Measurements from ENCODE around the gene HIBCH.
"Not testable (repeated sequence)": the region's sequence is repeated elsewhere in the genome, so short reads cannot be mapped to it uniquely, and the experiment has no call there.

Gene HIBCH, protein sequence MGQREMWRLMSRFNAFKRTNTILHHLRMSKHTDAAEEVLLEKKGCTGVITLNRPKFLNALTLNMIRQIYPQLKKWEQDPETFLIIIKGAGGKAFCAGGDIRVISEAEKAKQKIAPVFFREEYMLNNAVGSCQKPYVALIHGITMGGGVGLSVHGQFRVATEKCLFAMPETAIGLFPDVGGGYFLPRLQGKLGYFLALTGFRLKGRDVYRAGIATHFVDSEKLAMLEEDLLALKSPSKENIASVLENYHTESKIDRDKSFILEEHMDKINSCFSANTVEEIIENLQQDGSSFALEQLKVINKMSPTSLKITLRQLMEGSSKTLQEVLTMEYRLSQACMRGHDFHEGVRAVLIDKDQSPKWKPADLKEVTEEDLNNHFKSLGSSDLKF

DNA sequence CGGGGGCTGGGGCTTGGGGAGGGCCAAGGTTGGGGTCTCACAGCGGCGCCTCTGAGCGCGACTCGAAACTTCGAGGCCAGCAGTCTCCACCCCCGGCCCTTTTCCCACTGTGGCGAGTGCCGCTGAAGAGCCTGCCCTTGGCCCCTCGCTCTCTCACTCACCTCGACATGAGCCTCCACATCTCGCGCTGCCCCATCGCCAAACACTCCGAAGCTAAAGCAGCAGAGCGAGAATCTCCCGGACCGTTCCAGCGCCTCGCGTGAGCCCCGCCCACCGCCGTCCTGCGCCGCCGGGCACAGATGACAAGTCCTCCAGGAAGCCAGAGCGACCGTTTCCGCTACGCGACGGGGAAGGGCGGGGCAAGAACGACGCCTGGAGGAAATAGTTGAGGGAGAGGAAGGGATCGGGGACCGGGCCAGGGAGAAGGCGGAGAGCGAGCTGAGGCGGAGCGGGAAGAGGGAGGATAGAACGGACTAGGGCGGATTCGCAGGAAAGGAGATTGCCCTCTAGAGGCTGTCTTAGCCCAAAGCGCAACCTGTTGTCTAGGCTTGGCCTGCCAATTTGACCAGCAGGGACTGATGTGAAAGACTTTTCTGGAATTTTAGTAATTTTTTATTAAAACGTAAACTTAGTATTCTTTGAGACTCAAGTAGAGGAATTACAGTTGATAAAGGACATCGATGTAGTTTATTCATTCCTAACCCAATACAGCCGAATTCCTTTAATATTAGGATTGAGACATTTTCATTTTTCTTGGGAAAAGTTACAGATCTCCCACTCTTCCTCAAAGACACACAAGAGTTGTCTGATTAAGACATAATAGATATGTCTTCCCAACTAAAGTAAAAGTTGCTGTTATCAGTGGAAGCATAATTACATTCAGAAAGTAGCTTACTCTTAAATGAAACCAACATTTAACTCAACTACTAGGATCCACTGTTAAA is at the start of gene HIBCH:
Gene HIBCH, minus strand, starts transcription at position 272 of the 944 bp plus-strand sequence. Its CDS starts 76 bp downstream, at position 196.
- DNase-seq, result peak; percentile 45

DNA sequence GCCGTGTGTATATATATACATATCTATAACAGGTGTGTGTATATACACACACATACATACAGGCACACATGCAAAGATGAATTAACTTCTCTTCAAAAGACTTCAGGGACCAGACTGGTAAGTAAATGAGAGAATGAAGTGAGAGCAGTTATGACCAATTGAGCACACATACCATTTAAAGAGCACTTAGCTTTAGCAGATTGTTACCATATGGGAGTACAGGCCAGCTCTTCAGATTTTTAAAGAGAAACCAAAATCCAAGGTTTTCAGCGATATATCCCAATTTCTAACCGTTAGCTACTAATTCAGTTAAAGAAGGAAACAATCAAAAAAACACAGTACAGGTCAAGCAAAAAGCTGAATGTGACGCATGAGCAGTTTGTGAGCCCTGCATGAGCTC is 47.5 kb upstream of the HIBCH start:
- no peak for DNase-seq

DNA sequence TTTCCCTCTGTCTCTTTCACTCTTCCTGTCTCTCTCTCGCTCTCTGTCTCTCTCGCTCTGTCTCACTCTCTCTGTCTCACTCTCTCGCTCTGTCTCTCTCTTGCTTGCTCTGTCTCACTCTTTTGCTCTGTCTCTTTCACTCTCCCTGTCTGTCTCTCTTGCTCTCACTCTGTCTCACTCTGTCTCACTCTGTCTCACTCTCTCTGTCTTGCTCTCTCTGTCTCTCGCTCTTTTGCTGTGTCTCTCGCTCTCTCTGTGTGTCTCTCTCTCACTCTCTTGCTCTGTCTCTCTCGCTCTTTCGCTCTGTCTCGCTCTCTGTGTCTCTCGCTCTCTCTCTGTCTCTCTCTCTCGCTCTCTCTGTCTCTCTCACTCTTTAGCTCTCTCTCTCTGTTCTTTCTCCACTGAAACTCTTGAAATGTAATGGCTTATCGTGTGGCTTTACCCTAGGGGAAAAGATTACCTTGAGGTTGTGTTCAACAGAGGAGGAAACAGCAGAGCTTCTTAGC is 46.7 kb upstream of the HIBCH start:
- DNase-seq, result no peak

DNA sequence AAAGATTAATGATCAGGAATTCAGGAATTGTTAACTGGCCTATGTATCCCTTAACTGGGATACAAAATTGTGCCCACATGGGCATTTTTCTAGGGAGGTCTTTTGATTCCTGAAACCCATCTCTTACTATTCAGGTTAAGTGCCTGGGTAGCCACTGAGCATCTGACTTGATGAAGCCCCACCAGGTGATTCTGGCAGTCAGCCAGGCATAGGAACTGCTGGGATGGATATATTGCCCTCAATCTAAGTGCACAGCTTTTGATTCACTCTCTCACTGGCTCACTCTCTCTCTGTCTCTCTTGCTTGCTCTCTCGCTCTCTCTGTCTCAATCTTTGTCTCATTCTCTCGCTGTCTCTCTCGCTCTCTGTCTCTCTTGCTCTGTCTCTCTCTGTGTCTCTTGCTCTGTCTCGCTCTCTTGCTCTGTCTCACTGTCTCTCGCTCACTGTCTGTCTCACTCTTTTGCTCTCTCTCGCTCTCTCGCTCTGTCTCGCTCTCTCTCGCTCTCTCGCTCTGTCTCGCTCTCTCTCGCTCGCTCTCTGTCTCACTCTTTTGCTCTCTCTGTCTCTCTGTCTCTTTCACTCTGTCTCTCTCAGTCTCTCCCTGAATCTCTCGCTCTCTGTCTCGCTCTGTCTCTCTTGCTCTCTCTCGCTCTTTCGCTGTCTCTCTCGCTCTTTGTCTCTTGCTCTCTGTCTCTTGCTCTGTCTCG is 46.0 kb upstream of the HIBCH start:
- no peak for DNase-seq

DNA sequence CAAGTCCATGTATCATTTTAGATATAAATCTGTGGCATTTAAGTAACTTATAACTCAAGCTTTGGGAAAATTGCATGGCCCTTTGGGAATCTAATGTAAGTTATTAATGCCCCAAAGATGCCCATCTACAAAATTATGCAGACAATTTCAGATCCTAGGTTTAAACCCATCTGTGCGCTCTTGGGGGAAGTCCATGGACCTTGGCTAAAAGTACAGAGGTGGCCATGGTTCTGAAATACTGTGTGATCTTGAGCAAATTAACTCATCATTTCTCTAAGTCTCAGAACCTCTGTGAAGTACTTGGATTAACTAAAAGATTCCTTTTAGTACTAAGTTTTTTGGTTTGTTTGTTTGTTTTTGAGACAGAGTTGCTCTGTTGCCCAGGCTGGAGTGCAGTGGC is 43.3 kb upstream of the HIBCH start:
- no peak for DNase-seq

DNA sequence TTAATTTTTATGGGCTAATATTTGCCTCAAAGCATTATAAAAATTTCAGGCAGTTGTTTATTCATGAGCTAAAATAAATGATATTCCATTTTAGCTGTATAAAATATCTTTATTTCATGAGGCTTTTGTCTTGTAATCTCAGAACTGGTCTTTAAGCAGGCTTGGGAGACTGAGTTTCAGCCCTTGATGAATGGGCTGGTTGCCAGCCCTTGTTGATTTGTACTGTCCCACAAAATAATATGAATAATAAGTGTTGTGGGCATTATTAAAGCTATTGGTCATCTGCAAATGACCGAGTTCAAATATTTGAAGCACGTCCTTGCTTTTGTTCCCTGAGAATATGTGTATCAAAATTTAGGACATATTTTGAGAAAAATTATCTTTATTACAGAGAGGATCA is 41.9 kb upstream of the HIBCH start:
- no peak for DNase-seq

DNA sequence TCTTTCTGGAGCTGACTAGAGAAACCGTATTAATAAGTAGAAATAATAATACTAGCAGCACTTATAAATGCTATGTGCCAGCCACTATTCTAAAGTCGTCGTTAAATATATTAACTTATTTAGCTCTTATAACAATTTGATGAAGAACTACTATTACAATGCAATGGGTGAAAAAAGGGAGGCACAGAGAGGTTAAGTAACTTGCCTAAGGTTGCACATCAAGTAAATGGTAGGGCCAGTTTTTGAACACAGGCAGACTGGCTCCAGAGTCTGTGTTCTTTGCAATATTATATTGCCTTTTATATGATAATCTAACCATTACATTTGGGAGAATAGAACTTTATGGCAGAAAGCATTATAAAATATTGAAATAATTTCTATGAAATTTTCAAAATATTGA is 41.3 kb upstream of the HIBCH start:
- DNase-seq, result no peak

DNA sequence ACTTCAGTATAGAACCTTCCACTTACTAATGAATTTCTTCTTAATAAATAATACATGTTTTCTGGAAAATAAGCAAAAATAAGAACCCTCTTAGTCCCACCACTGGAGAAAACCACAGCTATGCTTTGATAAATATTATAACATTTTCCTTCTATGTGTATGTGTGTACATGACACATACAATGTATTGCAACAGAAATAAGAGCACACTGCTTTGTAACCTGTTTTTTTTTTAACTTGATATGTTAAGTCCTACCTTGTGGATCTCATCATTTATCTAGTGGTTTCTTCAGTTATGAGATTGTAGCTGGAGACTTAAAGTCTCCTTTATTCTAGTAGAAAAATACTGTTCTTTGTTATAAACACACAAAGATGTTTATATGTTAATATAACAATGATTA is 40.9 kb upstream of the HIBCH start:
- no peak for DNase-seq

DNA sequence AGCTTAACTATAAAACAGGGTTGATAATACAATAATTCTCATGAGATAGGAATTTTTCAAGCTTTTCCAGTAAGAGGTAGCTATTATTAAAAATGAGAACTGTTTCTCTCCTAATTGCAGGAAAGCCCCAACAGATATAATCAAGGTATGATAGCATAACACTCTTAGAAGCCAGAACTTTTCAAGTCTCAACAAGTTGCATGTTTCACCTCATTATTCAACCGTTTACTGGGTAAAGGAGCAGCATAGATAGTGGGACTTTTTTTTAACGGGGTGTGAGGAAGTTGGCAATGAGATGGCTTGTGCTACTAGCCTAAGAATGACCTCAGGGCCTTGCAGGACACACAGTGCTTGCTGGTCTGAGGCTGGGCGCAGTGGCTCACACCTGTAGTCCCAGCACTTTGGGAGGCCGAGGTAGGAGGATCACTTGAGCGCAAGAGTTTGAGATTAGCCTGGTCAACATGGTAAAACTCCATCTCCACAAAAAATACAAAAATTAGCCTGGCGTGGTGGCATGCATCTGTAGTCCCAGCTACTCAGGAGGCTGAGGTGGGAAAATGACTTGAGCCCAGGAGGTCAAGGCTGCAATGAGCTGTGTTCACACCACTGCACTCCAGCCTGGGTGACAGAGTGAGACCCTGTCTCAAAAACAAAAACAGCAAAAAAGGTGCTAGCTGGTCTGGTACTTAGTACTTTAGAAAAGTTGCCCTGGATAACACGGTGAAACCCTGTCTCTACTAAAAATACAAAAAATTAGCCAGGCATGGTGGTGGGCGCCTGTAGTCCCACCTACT is 39.2 kb upstream of the HIBCH start:
- not testable (repeated sequence) for DNase-seq

DNA sequence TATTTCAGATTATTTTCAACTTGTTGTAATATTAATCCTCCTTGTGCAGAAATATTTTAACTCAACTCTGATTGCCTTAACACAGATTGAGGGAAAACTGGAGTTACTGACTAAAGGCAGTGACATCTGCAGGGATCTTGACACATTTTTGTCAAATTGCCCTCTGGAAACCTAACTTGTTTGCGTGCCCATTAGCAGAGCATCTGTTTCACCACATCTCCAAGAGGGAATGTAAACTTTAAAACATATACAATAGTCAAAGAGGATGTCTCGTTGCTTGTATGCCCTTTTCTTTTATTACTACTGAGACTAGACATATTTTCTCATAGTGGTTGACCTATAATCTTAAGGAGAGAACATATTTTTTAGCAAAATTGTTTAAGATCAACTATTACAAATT is 38.0 kb upstream of the HIBCH start:
- DNase-seq, result no peak

DNA sequence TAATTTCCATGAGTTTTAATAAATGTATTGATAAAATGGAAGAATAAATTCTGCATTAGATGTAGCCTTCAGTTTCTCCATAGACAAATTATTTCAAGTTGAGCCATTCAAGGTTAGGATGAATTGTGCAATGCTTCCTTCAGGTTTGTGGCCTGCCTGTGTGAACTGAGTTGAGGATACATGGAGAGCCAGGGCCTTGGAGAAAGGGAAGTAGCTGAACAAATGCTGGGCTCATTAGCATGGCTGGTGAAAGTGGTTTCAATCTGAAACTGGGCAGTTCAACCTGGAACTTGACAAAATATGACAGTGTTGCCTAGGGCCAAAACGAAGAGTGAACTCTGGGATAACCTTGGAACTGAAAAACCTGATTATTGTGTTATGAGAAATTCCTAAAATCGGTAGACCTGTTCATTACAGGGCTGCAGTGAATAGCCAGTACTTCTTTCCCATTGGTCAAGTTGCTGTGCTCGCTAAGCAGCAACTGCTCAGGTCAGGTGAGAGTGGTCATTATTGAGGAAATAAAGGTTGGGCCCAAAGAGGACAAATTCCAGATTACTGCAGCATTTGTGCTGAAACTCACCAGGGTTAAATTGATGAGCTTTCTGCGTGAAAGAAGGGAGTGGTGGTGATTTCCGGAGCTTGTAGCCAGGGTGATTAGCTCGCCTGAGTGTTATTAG is 36.5 kb upstream of the HIBCH start:
- DNase-seq, result no peak

DNA sequence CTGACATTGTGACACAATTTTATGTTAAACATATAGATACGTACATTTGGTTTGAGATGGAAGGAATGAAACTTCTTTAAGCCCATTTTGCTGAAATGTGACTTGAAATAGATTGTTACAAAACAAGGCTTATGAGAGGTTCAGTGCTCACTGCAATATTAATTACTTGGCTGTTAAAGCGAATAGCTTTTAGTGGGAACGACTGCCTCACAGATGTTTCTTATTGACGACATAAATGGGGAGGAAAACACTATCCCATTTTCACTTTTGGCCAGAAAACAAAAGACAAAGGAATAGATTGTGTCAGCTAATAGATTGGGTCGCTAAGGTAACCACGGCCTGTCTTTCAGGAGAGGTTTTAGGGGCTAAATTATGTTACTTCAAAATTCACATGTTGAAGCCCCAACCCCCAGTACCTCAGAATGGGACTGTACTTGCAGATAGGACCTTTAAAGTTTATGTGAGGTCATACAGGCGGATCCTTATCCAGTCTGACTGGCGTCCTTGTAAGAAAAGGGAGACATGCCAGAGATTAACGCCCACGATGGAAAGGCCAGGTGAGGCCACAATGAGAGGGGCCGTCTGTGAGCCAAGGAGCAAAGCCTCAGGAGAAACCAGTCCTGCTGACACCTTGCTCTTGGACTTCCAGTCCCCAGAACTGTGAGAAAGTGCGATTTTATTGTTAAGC is 34.5 kb upstream of the HIBCH start:
- DNase-seq, result no peak

DNA sequence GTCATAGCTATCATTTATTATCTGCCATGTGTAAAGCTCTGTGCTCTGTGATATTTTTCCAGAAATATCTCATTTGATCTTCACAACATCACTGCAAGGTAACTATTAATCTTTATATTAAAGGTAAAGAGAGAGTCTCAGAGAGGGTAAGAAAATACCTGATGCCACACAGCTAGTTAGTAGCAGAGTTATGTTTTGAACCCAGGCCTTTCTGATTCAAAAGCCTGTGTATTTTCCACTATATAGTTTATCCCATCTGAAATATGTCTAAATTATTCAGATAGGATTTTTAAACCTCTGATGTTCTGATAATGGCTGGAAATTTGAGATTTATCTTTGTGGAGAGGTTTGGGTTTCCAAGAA is 33.9 kb upstream of the HIBCH start:
- no peak for DNase-seq

DNA sequence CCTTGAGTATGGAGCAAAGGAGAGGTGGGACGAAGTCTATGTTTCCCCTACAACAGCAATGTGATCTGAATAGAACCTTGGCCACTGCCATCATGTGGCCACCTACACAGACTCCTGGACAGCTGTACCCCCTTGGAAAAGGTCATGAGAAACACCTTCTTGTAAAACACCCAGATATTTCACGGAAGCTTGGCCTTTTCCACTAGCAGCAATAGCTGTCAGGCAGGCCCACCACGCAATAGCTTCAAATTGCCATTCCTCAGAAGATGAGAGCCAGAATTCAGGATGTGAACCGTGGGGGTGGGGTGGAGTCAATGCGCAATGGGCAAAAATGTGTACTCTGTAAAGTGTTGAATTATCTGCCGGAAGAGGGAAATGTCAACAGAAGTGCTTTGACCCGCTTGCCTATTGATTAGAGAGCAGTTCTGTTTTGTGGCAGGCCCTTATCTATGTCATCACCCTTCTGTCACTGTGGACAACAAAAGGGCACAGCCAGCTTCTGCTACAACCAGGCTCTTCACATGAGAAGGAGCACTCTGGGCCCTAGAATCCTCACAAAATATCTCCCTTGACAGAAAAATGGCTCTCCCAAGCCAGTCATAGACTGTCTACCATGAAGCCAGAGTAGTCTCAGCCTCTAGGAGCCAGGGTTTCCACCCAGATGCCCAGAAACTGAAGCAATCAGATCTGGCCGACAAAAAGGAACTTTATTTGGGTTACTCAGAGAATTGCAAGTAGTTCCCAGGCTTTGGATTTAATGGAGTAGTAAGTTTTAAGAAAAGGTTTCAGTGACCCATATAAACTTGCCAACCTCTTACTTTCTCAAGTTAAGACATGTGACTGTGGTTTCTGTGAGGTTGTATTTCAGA is 33.3 kb upstream of the HIBCH start:
- no peak for DNase-seq

DNA sequence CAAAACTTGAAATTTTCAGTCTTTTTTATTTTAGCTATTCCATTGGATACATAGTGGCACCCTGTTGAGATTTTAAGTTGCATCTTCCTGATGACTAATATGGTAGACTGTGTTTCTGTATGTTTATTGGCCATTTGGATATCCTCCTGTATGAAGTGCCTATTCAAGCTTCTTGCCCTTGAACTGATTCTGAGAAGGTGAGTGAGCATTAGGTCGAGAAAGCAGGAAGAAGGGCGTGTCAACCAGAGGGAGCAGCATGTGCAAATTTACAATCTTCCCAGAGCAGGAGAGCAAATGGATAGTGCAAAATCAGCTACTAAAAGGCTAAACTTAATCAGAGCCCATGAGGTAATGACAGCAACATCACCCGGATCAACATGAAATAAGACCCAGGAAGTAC is 32.3 kb upstream of the HIBCH start:
- no peak for DNase-seq

DNA sequence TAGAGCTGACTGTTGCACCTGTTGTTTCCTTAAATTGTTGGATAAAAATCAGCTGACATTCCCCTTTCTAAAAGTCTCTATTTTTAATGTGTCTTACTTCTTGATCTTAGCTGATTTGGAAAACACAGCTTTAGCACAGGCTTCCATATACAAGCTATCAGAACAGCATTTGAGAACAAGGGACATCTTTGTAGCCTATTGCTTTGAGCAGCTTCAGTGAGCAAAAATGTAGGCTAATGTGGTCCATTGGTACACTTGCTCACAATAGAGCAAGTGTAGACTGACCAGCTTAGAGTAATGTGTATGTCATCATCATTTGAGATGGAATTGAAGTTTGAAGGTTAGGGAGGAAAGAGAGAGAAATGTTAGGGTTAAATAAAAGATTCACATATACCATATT is 30.7 kb upstream of the HIBCH start:
- no peak for DNase-seq

DNA sequence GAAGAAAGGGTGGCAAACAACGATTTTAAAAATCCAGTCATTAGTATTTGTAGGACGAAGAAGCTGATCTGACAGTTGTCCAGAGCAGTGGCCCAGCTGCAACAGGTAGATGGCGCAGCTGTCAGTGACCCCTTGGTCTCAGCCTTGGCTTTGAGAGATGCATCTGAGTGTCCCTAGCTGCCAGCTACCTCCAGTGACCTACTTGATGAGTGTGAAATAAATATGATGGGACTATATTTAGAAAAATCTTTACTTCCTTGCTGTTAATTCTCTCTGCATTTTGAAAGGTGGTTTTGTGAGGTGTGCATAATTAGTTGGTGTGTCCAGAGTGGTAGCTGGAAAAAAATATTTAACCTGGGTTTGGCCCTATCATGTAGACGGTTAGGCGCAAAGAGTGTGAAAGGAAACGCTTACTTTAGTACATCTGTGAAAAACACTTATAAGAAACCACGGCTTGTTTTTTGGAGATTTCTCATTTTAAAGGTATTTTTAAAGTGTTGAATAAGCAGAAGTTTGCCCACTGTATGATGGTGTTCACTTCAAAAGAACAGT is 24.7 kb upstream of the HIBCH start:
- DNase-seq, result no peak

DNA sequence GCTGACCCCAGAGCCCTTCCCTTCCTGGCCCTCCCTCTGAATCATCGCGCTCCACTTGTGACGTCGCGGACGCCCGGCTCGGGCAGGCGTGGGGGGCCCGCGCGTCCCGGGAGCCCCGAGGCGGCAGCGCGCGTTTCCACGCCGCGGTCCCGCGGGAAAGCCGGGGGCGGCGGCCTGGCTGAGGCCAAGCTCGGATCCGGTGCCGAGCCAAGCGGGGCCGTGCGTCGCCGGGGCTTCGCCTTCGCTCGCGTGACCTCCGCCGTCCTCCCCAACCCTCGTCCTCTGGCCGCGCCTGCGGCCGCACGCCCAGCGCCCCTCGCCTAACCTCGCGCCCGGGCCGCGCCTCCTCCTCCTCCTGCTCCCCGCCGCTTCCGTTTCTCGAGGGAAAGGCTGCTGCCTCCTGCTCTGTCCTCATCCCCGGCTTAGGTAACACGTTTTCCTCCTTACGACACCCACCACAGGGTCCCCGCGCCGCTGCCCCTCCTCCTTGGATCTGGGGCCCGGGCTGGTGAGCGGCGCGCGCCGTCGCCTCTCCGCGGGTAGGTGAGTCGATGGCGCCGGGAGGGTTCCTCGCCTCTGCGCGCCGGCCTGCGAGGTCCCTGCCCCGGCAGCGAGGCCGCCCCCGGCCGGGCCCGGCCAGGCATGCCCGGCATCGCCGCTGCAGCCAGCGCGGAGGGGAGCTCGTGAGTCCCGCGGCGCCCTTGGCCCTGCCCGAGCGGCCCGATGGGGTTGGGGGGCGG is 24.1 kb upstream of the HIBCH start, which contains the start of gene INPP1:
Gene INPP1, plus strand, starts transcription at position 54 of the 740 bp plus-strand sequence. CDS start 16,514 bp downstream, outside the sequence.
- DNase-seq, result peak; percentile 28

DNA sequence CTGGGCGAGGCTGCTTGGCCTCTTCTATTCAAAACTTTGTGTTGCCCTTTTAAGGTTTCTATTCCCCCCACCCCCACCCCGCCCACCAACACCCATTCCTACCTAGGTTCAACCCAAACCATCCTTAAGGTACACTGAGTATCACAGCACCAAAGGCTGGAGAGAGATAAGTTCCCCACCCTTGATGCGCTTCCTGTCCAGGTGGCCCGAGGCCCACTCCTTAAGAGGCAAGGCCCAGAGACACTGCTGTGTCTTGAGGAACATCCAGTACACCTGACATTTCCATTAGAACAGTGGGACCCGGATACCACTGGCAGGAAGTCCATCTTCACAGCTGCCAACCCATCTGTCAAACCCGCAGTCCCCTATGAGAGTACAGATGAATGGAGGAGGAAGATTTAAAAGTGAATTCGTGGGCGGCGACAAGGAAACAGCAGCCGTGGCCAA is 23.5 kb upstream of the HIBCH start:
- no peak for DNase-seq
